K562 (cell line): Measurements from ENCODE around the gene TMX4. TPM values are rescaled to one million over a fixed set of nuclear protein-coding genes. Genes with fewer than 3 reads are reported as not detected.
A peak's percentile ranks its signal among the peaks of the same experiment; 100 is the strongest.

Experiments used
- ATAC-seq: fragments of 200-7000 bp; cut with Tn5 transposase; 3 replicates; pipeline ENCODE4 v1.9.1; 2020; ENCODE audit warnings: moderate library complexity
- BruUV-seq: library from RNA; stranded (reverse); fragments of 400-500 nt; replicated peaks from 2 replicates; lab custom pipeline; 2021; lab: Mats Ljungman, UMichigan
- CTCF ChIA-PET: fragments of 300-600 bp; formaldehyde crosslinking; extraction: SDS; loops from one replicate; lab custom pipeline; 2021; ENCODE audit warnings: low intra/inter-chr PET ratio; lab: Yijun Ruan, JAX
- POLR2A ChIA-PET: fragments of 300-600, 350-650 bp; sonication (Branson Sonifier 250); formaldehyde crosslinking; extraction: SDS; loops from one replicate; lab custom pipeline; 2021; ENCODE audit warnings: antibody characterized with exemption, inconsistent platforms; lab: Yijun Ruan, JAX
- DNase-seq, 4 experiments: peaks; one replicate each; pipeline versions ENCODE4 v3.0.0 to v3.0.0-alpha.2; 2011 to 2018; ENCODE audit warnings: low spot score in 3 of 4, mixed read lengths in 3 of 4; ENCODE audit errors: extremely low read depth in 1 of 4
- FAIRE-seq: peaks from 2 replicates; lab custom pipeline; 2011; peaks lifted over from hg19 to GRCh38; lab: Jason Lieb, UNC
- H2AFZ ChIP-seq: 2 replicates; pipeline ENCODE4 v1.6.0; 2011; ENCODE audit warnings: low read depth, low read length, control low read depth, inconsistent platforms
- H3K27ac ChIP-seq: fragments of 200-600 bp; 3 replicates; pipeline ENCODE4 v1.8.0; 2011; ENCODE audit warnings: low read depth, mild to moderate bottlenecking, control low read depth, inconsistent platforms, low read length, moderate library complexity, mixed read lengths; ENCODE audit errors: extremely low read depth
- H3K27me3 ChIP-seq, 2 experiments: fragments of 300-600 bp in 1 of 2; 2 replicates in 1 of 2; 3 replicates in 1 of 2; pipeline versions ENCODE4 v1.6.0 to v1.8.0; 2011; ENCODE audit warnings: inconsistent platforms in 2 of 2, low read length in 2 of 2, mild to moderate bottlenecking in 1 of 2, mixed read lengths in 1 of 2, moderate library complexity in 1 of 2; ENCODE audit not compliant: control insufficient read depth in 2 of 2, insufficient read depth in 2 of 2
- H3K36me3 ChIP-seq: fragments of 300-600 bp; 3 replicates; pipeline ENCODE4 v1.8.0; 2011; ENCODE audit warnings: mild to moderate bottlenecking, low read length, inconsistent platforms; ENCODE audit not compliant: control insufficient read depth, insufficient read depth
- H3K4me1 ChIP-seq, 2 experiments: fragments of 200-600 bp in 1 of 2; replicated peaks in 1 of 2; 2 replicates in 1 of 2; 3 replicates in 1 of 2; pipeline versions ENCODE4 v1.5.1 to v1.8.0; 2011; ENCODE audit warnings: inconsistent platforms in 2 of 2, low read length in 2 of 2, mild to moderate bottlenecking in 1 of 2, mixed read lengths in 1 of 2, moderate library complexity in 1 of 2; ENCODE audit not compliant: control insufficient read depth in 2 of 2, insufficient read depth in 2 of 2
- H3K4me2 ChIP-seq: 2 replicates; pipeline ENCODE4 v1.6.1; 2011; ENCODE audit warnings: low read length, control low read depth, inconsistent platforms, mixed read lengths; ENCODE audit not compliant: insufficient read depth
- H3K4me3 ChIP-seq: fragments of 200-600 bp; sonication (generic), shearing (Covaris generic); 2 replicates; pipeline ENCODE4 v1.5.1; 2016; ENCODE audit warnings: control low read depth, inconsistent platforms
- H3K79me2 ChIP-seq: fragments of 200-600 bp; 3 replicates; pipeline ENCODE4 v1.8.0; 2011; ENCODE audit warnings: low read length, inconsistent platforms; ENCODE audit not compliant: control insufficient read depth, insufficient read depth
- H3K9ac ChIP-seq, 2 experiments: 2 replicates each; pipeline versions ENCODE4 v1.6.0 to v1.6.1; 2011; ENCODE audit warnings: low read depth in 2 of 2, low read length in 2 of 2, control low read depth in 1 of 2, inconsistent platforms in 1 of 2, mild to moderate bottlenecking in 1 of 2, mixed read lengths in 1 of 2; ENCODE audit not compliant: insufficient read depth in 1 of 2
- H3K9me1 ChIP-seq: one replicate; pipeline ENCODE4 v1.6.0; 2011; ENCODE audit warnings: inconsistent platforms, mild to moderate bottlenecking, low read length, moderate library complexity; ENCODE audit not compliant: control insufficient read depth, insufficient read depth
- H3K9me3 ChIP-seq: replicated peaks from 2 replicates; pipeline ENCODE4 v1.5.1; 2011; ENCODE audit warnings: low read depth, low read length, inconsistent platforms; ENCODE audit not compliant: control insufficient read depth, insufficient read depth
- H4K20me1 ChIP-seq: replicated peaks from 2 replicates; pipeline ENCODE4 v1.6.1; 2011; ENCODE audit warnings: low read length, inconsistent platforms, mixed read lengths; ENCODE audit not compliant: control insufficient read depth, insufficient read depth
- CREB1 ChIP-seq, 2 experiments: sonication (generic) in 1 of 2; formaldehyde crosslinking in 1 of 2; IDR thresholded peaks; 2 replicates each; pipeline versions ENCODE4 v1.6.1 to v1.8.0; 2012 to 2022; ENCODE audit warnings: inconsistent platforms in 1 of 2, mild to moderate bottlenecking in 1 of 2, missing genetic modification reagents in 1 of 2, moderate library complexity in 1 of 2
- KLF10 ChIP-seq: fragments of 250-450 bp; sonication (Bioruptor Pico); IDR thresholded peaks from 2 replicates; pipeline ENCODE4 v1.6.1; 2021; ENCODE audit warnings: matching md5 sums
- SMAD2 ChIP-seq: fragments of 150-350 bp; IDR thresholded peaks from 2 replicates; pipeline ENCODE4 v1.6.1; 2014; ENCODE audit warnings: low read depth, mild to moderate bottlenecking, low read length
- ZNF57 ChIP-seq: fragments of 450-650 bp; formaldehyde crosslinking; IDR thresholded peaks from 2 replicates; pipeline ENCODE4 v1.4.0; 2020; ENCODE audit warnings: mild to moderate bottlenecking, moderate library complexity
- WGBS: fragments of 100-300 bp; shearing (Covaris generic); methylation state at CpG from one replicate; pipeline ENCODE4 v1.1.6; 2016; ENCODE audit warnings: low coverage, mixed read lengths; ENCODE audit not compliant: insufficient coverage; ENCODE audit errors: missing lambda C conversion rate; 5-methylcytosine and 5-hydroxymethylcytosine counted together
- in situ Hi-C: fragments of 300-500 bp; cut with MboI; formaldehyde crosslinking; loops from 4 replicates; pipeline ENCODE4 v1.15.0; 2018; ENCODE audit warnings: inconsistent platforms, mixed read lengths
- intact Hi-C: fragments of 100-400 bp; cut with micrococcal nuclease; formaldehyde crosslinking; loops from 2 replicates; pipeline ENCODE4 v1.14.2; 2022
- polyA plus RNA-seq, 8 experiments: library from polyadenylated mRNA; depleted of rRNA in 4 of 8; stranded (reverse) in 5 of 8; unstranded in 3 of 8; fragments of >200 nt; fragmentation: Nextera tagmentation in 2 of 8; fragmentation: Illumina TruSeq in 1 of 8; extraction: Ambion mirVana in 2 of 8; extraction: Trizol in 1 of 8; gene quantifications; 2 replicates each; pipeline versions ENCODE4 v1.2.1 to v1.2.3, GENCODE V29; 2011 to 2014; ENCODE audit warnings: inconsistent platforms in 1 of 8, missing spikeins in 1 of 8
- total RNA-seq, 7 experiments: library from RNA; depleted of rRNA in 6 of 7; stranded (reverse); fragments of >200 nt in 6 of 7; fragmentation: Illumina TruSeq in 2 of 7; extraction: Trizol in 2 of 7; gene quantifications; 2 replicates each; pipeline versions ENCODE4 v1.2.1 to v1.2.3, GENCODE V29; 2011 to 2021; ENCODE audit warnings: low replicate concordance in 1 of 7
- TF ChIP-seq, protein P1 (sequence below): fragments of 250-450 bp; sonication (Bioruptor Pico); IDR thresholded peaks from 2 replicates; pipeline ENCODE4 v1.5.0; 2021
- TF ChIP-seq, protein P2 (sequence below): IDR thresholded peaks from 2 replicates; pipeline ENCODE4 v1.6.1; 2012; ENCODE audit warnings: low read depth, low read length, improper control_type of control experiment, borderline replicate concordance
- TF ChIP-seq, protein P3 (sequence below): fragments of 450-650 bp; IDR thresholded peaks from 2 replicates; pipeline ENCODE4 v1.6.1; 2018; ENCODE audit warnings: mild to moderate bottlenecking, low read depth; ENCODE audit not compliant: partially characterized antibody
- TF ChIP-seq, protein P4 (sequence below): fragments of 250-450 bp; sonication (Bioruptor Pico); IDR thresholded peaks from 2 replicates; pipeline ENCODE4 v1.5.0; 2021; ENCODE audit warnings: mild to moderate bottlenecking, moderate library complexity
- TF ChIP-seq, protein P5 (sequence below): sonication (generic); formaldehyde crosslinking; IDR thresholded peaks from 2 replicates; pipeline ENCODE4 v1.4.0; 2020; ENCODE audit warnings: mild to moderate bottlenecking, missing genetic modification reagents
- TF ChIP-seq, protein P6 (sequence below): fragments of 250-450 bp; sonication (Bioruptor Pico); IDR thresholded peaks from 2 replicates; pipeline ENCODE4 v1.8.0; 2021; ENCODE audit warnings: moderate library complexity, mild to moderate bottlenecking, inconsistent platforms

Gene TMX4
- total and polyA plus RNA-seq, 9 of the 15 experiments (the other 6 are each of a cell fraction or from before 2014, with no cell fraction given), result 4.4 to 19.3 (median 10.8) TPM

DNA sequence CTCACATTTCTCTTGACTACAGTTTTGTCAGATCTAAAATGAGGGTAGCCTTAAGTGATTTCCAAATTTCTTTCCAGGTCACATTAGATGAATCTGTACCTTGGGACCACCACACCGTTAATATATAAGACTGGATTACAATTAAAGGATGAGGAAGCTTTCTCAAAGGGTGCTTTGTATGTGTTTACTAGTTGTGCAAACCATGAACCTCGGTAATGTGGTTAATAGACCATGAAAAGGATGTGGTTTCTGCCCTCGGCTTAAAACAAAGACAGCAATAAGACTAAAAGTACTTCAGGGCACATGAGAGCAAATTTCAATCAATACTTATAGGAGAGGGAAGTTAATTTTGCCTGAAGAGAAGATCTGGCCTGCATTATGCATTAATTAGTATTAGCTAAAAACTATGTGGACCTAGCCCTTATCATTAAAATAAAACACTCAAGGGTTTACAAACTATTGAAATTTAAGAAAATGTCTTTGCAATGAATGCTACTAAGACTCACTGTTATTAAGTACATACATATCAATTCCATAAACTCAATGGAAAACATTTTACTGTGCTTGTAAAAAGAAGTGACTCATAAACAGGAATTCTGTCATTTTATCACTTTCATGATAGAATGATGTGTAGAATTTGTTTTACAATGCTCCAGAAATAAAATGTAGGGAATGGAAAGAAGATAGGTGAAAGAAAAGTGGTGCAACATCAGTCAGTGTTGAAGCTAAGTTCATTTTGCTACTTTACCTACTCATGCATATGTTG is 936 bp upstream of the TMX4 start:
- H4K20me1 ChIP-seq, result no peaks in the 10 kb centered on the region
- DNase-seq, result no peak
- peaks cover 0 to 21% of the 10 kb centered on the region in 2 experiments; a peak in 3 of 5 replicates for H3K4me1 ChIP-seq
- H3K4me2 ChIP-seq, result peak overlapping the region; percentile 75; the same call in 1 of the 2 replicates
- intact Hi-C loops (no loop called here), in situ Hi-C loops (no loop called here)
- peaks cover 26% of the 10 kb centered on the region for H3K79me2 ChIP-seq
- FAIRE-seq, result no peak
- ChIA-PET POLR2A (interaction anchor here (0.6 to 0.9 kb wide), 3 partner anchors 10 to 28 kb away, joined by 3 read pairs; no protein-coding TSS in a partner anchor), CTCF (no interaction called here)
- no peak overlapping the region for H3K9ac ChIP-seq
- no peaks in the 10 kb centered on the region for H3K9me3 ChIP-seq
- no peak overlapping the region for H3K4me3 ChIP-seq
- no peaks in the 10 kb centered on the region for H3K36me3 ChIP-seq
- no peak overlapping the region for H3K27ac ChIP-seq
- H3K27me3 ChIP-seq, result no peaks in the 10 kb centered on the region
- no peaks in the 10 kb centered on the region for H3K9me1 ChIP-seq
- WGBS, result 33% methylated on average over 3 of the region's 3 CpGs
- ATAC-seq, result no peak
- H2AFZ ChIP-seq, result peak overlapping the region; percentile 91
- BruUV-seq, result no TSS peak
- no peak for TF ChIP-seq CREB1 (IDR thresholded peaks at IDR 0.05)
- TF ChIP-seq CREB1 (CRISPR knock-in tag; IDR thresholded peaks at IDR 0.05), result no peak
- TF ChIP-seq, protein P1, sequence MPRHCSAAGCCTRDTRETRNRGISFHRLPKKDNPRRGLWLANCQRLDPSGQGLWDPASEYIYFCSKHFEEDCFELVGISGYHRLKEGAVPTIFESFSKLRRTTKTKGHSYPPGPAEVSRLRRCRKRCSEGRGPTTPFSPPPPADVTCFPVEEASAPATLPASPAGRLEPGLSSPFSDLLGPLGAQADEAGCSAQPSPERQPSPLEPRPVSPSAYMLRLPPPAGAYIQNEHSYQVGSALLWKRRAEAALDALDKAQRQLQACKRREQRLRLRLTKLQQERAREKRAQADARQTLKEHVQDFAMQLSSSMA, result no peak
- TF ChIP-seq SMAD2, result no peak
- TF ChIP-seq, protein P2, sequence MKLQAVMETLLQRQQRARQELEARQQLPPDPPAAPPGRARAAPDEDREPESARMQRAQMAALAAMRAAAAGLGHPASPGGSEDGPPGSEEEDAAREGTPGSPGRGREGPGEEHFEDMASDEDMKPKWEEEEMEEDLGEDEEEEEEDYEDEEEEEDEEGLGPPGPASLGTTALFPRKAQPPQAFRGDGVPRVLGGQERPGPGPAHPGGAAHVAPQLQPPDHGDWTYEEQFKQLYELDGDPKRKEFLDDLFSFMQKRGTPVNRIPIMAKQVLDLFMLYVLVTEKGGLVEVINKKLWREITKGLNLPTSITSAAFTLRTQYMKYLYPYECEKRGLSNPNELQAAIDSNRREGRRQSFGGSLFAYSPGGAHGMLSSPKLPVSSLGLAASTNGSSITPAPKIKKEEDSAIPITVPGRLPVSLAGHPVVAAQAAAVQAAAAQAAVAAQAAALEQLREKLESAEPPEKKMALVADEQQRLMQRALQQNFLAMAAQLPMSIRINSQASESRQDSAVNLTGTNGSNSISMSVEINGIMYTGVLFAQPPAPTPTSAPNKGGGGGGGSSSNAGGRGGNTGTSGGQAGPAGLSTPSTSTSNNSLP, result no peak
- TF ChIP-seq, protein P3, sequence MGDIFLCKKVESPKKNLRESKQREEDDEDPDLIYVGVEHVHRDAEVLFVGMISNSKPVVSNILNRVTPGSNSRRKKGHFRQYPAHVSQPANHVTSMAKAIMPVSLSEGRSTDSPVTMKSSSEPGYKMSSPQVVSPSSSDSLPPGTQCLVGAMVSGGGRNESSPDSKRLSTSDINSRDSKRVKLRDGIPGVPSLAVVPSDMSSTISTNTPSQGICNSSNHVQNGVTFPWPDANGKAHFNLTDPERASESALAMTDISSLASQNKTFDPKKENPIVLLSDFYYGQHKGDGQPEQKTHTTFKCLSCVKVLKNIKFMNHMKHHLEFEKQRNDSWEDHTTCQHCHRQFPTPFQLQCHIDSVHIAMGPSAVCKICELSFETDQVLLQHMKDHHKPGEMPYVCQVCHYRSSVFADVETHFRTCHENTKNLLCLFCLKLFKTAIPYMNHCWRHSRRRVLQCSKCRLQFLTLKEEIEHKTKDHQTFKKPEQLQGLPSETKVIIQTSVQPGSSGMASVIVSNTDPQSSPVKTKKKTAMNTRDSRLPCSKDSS, result no peak
- TF ChIP-seq, protein P4, sequence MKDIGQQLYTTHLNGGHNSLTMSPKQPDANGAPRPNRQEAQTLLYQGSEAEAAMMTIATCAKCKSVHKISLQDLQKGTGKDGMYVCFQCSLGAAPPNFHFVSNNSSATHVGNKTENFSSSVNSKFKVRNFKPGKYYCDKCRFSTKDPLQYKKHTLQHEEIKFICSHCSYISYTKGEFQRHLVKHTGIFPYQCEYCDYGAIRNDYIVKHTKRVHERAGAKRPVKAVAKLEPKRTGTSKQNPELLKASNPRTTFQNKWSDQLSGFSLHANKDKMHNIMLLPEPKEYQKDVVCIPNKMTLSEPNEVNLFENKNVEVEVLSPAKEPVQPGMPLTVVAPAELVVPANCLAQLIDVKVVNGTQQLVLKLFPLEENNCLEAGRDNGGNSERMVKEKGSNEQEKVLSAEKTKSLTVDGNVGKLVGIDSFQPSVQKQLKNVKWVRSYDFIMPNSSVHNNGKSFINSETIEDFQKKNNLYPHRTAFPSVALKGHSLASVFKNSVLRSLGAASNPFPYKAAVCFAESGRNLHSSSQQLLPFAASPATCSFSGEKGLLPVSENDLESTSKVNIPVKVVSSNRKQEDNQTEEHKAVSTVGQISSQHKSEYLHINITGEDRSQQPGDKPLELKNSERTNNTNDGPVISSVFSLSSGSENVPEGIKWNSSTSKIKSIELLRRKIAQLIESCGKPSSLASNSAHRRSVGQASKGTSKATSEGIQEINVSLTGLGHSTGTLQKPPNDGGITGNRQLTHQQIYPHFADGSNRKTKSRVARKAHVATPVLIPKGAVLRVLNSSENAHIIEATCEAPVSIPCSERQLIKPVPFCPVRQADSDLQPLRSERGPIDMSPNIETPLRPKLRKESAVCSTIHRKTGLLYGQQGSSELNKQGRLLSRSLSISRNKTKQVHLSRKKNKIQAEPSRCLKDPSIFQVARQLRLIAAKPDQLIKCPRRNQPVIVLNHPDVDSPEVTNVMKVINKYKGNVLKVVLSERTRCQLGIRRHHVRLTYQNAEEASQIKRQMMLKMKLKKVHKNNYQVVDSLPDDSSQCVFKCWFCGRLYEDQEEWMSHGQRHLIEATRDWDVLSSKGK (CRISPR knock-in tag), result no peak
- TF ChIP-seq, protein P5, sequence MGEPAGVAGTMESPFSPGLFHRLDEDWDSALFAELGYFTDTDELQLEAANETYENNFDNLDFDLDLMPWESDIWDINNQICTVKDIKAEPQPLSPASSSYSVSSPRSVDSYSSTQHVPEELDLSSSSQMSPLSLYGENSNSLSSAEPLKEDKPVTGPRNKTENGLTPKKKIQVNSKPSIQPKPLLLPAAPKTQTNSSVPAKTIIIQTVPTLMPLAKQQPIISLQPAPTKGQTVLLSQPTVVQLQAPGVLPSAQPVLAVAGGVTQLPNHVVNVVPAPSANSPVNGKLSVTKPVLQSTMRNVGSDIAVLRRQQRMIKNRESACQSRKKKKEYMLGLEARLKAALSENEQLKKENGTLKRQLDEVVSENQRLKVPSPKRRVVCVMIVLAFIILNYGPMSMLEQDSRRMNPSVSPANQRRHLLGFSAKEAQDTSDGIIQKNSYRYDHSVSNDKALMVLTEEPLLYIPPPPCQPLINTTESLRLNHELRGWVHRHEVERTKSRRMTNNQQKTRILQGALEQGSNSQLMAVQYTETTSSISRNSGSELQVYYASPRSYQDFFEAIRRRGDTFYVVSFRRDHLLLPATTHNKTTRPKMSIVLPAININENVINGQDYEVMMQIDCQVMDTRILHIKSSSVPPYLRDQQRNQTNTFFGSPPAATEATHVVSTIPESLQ, result no peak
- TF ChIP-seq ZNF57 (CRISPR knock-in tag), result no peak
- TF ChIP-seq, protein P6, sequence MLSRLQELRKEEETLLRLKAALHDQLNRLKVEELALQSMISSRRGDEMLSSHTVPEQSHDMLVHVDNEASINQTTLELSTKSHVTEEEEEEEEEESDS (CRISPR knock-in tag), result no peak
- no peak for TF ChIP-seq KLF10 (CRISPR knock-in tag)
